DOHH2 (cell line): ENCODE results near the gene UBE2I.

ENCODE experiments used
- CTCF ChIP-seq: fragments of 200-600 bp; sonication (generic); IDR thresholded peaks from one replicate; pipeline ENCODE4 v1.5.1; 2014; ENCODE audit warnings: antibody characterized with exemption, mild to moderate bottlenecking, low read depth, low read length; ENCODE audit not compliant: poor library complexity, severe bottlenecking
- EZH2phosphoT487 ChIP-seq: fragments of 200-600 bp; sonication (generic); IDR thresholded peaks from 2 replicates; pipeline ENCODE4 v1.6.1; 2017; ENCODE audit warnings: borderline replicate concordance, mild to moderate bottlenecking, antibody characterized with exemption, low read length, moderate library complexity, mixed read lengths

DNA sequence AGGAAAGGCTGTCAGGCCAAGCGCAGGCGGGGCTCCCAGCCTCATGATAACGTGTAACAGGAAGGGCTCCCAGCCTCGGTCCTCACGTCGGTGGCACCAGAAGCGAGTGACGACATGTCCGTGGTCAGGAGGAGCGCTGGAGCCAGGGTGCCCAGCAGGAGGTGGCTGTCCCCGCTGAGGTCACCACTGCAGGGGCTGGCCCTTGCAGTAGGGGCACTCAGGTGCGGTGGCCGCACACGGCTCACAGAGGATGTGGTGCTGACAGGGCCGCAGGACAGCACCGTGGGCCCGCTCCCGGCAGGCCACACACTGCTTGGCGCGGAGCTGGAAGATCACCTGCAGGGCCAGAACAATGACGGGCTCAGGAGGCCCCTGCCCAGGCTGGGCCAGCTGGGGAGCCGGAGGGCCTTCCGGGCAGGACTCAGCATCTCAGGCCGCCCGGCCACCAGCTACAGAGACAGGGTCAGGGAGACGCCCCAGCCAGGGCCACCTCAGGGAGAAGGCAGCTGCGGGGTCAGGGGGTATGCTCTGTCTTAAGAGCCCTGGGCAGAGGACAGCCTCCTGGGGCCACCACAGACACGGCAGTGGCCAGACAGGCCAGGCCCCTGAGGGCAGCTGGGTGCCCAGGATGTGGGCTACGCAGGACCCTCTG is 56.8 kb downstream of the UBE2I start:
- TF ChIP-seq CTCF, result no peak
- no peak for TF ChIP-seq EZH2phosphoT487
